Measurements from ENCODE around the gene CHID1.

- TF ChIP-seq CTCF (IDR thresholded peaks at IDR 0.05; ENCODE audit: low read depth, low read length, poor library complexity, severe bottlenecking): no peak
- TF ChIP-seq EZH2phosphoT487 (IDR thresholded peaks at IDR 0.05; ENCODE audit: borderline replicate concordance, low read length): no peak
Measured at GRCh38 chr11:940496-941135, 30.0 kb upstream of the CHID1 start.
